ENCODE results near the gene SCN3A. TPM values are rescaled to one million over a fixed set of nuclear protein-coding genes. Genes with fewer than 3 reads are reported as not detected.

The SCN3A gene
- total RNA-seq, 1 donor from 2014 or later: not detected

GRCh38 chr2:165115258-165115657, 88.6 kb downstream of the SCN3A start:
- Mint-ChIP-seq H3K9me3 (ENCODE audit: unreplicated experiment) (no peaks in the 10 kb centered on the region), H3K4me1 (ENCODE audit: unreplicated experiment) (peaks cover 10% of the 10 kb centered on the region)

GRCh38 chr2:165114346-165114939, 89.4 kb downstream of the SCN3A start:
- Mint-ChIP-seq H3K27ac (ENCODE audit: unreplicated experiment) (no peak overlapping the region), H3K27me3 (ENCODE audit: unreplicated experiment) (peaks cover 3% of the 10 kb centered on the region), H3K9me3 (ENCODE audit: unreplicated experiment) (no peaks in the 10 kb centered on the region), H3K4me1 (ENCODE audit: unreplicated experiment) (peaks cover 10% of the 10 kb centered on the region), H3K36me3 (ENCODE audit: unreplicated experiment) (no peaks in the 10 kb centered on the region), H3K4me3 (ENCODE audit: unreplicated experiment) (no peak overlapping the region)
- TF ChIP-seq CTCF (IDR thresholded peaks at IDR 0.05): no peak
- no peak for DNase-seq (ENCODE audit: extremely low spot score, unreplicated experiment)

More at GRCh38 chr2:165115258-165115657, 88.6 kb downstream of the SCN3A start:
- peaks cover 2% of the 10 kb centered on the region for H3K27me3 Mint-ChIP-seq (ENCODE audit: unreplicated experiment)
- H3K36me3 Mint-ChIP-seq (ENCODE audit: unreplicated experiment): no peaks in the 10 kb centered on the region
- H3K27ac Mint-ChIP-seq (ENCODE audit: unreplicated experiment): no peak overlapping the region
- TF ChIP-seq CTCF (IDR thresholded peaks at IDR 0.05): no peak
- DNase-seq (ENCODE audit: extremely low spot score, unreplicated experiment): no peak
- no peak overlapping the region for H3K4me3 Mint-ChIP-seq (ENCODE audit: unreplicated experiment)

- DNase-seq (ENCODE audit: extremely low spot score, unreplicated experiment): no peak
- H3K4me1 Mint-ChIP-seq (ENCODE audit: unreplicated experiment): peaks cover 10% of the 10 kb centered on the region
- H3K27ac Mint-ChIP-seq (ENCODE audit: unreplicated experiment): no peak overlapping the region
- no peak for TF ChIP-seq CTCF (IDR thresholded peaks at IDR 0.05)
- H3K36me3 Mint-ChIP-seq (ENCODE audit: unreplicated experiment): no peaks in the 10 kb centered on the region
- H3K27me3 Mint-ChIP-seq (ENCODE audit: unreplicated experiment): peaks cover 11% of the 10 kb centered on the region
- H3K9me3 Mint-ChIP-seq (ENCODE audit: unreplicated experiment): no peaks in the 10 kb centered on the region
- no peak overlapping the region for H3K4me3 Mint-ChIP-seq (ENCODE audit: unreplicated experiment)
Observed at GRCh38 chr2:165113414-165113813, 90.4 kb downstream of the SCN3A start.

GRCh38 chr2:165112789-165113188, 91.1 kb downstream of the SCN3A start:
- Mint-ChIP-seq H3K9me3 (ENCODE audit: unreplicated experiment) (no peaks in the 10 kb centered on the region), H3K4me1 (ENCODE audit: unreplicated experiment) (peaks cover 10% of the 10 kb centered on the region), H3K4me3 (ENCODE audit: unreplicated experiment) (no peak overlapping the region), H3K27me3 (ENCODE audit: unreplicated experiment) (peaks cover 11% of the 10 kb centered on the region), H3K36me3 (ENCODE audit: unreplicated experiment) (no peaks in the 10 kb centered on the region), H3K27ac (ENCODE audit: unreplicated experiment) (no peak overlapping the region)
- no peak for TF ChIP-seq CTCF (IDR thresholded peaks at IDR 0.05)
- no peak for DNase-seq (ENCODE audit: extremely low spot score, unreplicated experiment)

GRCh38 chr2:165112133-165112573, 91.7 kb downstream of the SCN3A start:
- Mint-ChIP-seq H3K36me3 (ENCODE audit: unreplicated experiment) (no peaks in the 10 kb centered on the region), H3K4me1 (ENCODE audit: unreplicated experiment) (peaks cover 10% of the 10 kb centered on the region)

More at GRCh38 chr2:165112133-165112573, 91.7 kb downstream of the SCN3A start:
- TF ChIP-seq CTCF (IDR thresholded peaks at IDR 0.05): no peak
- H3K4me3 Mint-ChIP-seq (ENCODE audit: unreplicated experiment): no peak overlapping the region
- H3K9me3 Mint-ChIP-seq (ENCODE audit: unreplicated experiment): no peaks in the 10 kb centered on the region
- peaks cover 11% of the 10 kb centered on the region for H3K27me3 Mint-ChIP-seq (ENCODE audit: unreplicated experiment)
- no peak for DNase-seq (ENCODE audit: extremely low spot score, unreplicated experiment)
- no peak overlapping the region for H3K27ac Mint-ChIP-seq (ENCODE audit: unreplicated experiment)

All from osteocyte (in vitro differentiated cells).